Gastroesophageal sphincter (tissue), 3 donors: Measurements from ENCODE around the gene FBL.

ENCODE experiments used
- CTCF ChIP-seq, 4 experiments: fragments of 200-600 bp in 2 of 4; fragments of 450-650 bp in 2 of 4; sonication (generic) in 1 of 4; IDR thresholded peaks; one replicate each; pipeline ENCODE4 v1.5.1; 2017 to 2019; ENCODE audit warnings: antibody characterized with exemption in 4 of 4, mild to moderate bottlenecking in 2 of 4, moderate library complexity in 2 of 4
- POLR2A ChIP-seq, 2 donors: fragments of 450-650 bp; IDR thresholded peaks; one replicate each; pipeline ENCODE4 v1.6.1; 2017; ENCODE audit warnings: antibody characterized with exemption in 2 of 2, mild to moderate bottlenecking in 2 of 2, moderate library complexity in 1 of 2
- POLR2AphosphoS5 ChIP-seq: sonication (generic); formaldehyde crosslinking; IDR thresholded peaks from one replicate; pipeline ENCODE4 v1.6.1; 2017; ENCODE audit warnings: antibody characterized with exemption

GRCh38 chr19:39850892-39851291 is 4.7 kb upstream of the FBL start:
- no peak for TF ChIP-seq CTCF (IDR thresholded peaks at IDR 0.05)
- TF ChIP-seq POLR2AphosphoS5: no peak
- no peak for TF ChIP-seq POLR2A (IDR thresholded peaks at IDR 0.05)
